Astrocyte (in vitro differentiated cells and primary cell): Measurements from ENCODE around the gene HERPUD1. TPM values are rescaled to one million over a fixed set of nuclear protein-coding genes. Genes with fewer than 3 reads are reported as not detected.
A peak's percentile ranks its signal among the peaks of the same experiment; 100 is the strongest.

Experiments
- DNase-seq: peaks from one replicate; pipeline ENCODE4 v3.0.0-alpha.2; 2010; ENCODE audit warnings: low read depth
- FAIRE-seq: peaks from 2 replicates; lab custom pipeline; 2011; peaks lifted over from hg19 to GRCh38; lab: Jason Lieb, UNC
- H2AFZ ChIP-seq: 2 replicates; pipeline ENCODE4 v1.6.0; 2012; ENCODE audit warnings: low read depth, low read length, inconsistent platforms
- H3K27ac ChIP-seq: 2 replicates; pipeline ENCODE4 v1.5.1; 2011; ENCODE audit warnings: low read depth, low read length, inconsistent platforms
- H3K27me3 ChIP-seq: 2 replicates; pipeline ENCODE4 v1.6.0; 2011; ENCODE audit warnings: low read length, inconsistent platforms; ENCODE audit not compliant: insufficient read depth
- H3K36me3 ChIP-seq: 2 replicates; pipeline ENCODE4 v1.5.1; 2011; ENCODE audit warnings: low read length, inconsistent platforms; ENCODE audit not compliant: insufficient read depth
- H3K4me1 ChIP-seq: 2 replicates; pipeline ENCODE4 v1.5.1; 2011; ENCODE audit warnings: low read length, inconsistent platforms; ENCODE audit not compliant: insufficient read depth
- H3K4me2 ChIP-seq: 2 replicates; pipeline ENCODE4 v1.6.0; 2012; ENCODE audit warnings: low read length, inconsistent platforms
- H3K4me3 ChIP-seq: 2 replicates; pipeline ENCODE4 v1.5.1; 2011; ENCODE audit warnings: low read depth, mild to moderate bottlenecking, low read length, inconsistent platforms; ENCODE audit not compliant: insufficient read depth
- H3K79me2 ChIP-seq: 2 replicates; pipeline ENCODE4 v1.6.0; 2012; ENCODE audit warnings: mild to moderate bottlenecking, low read length, inconsistent platforms; ENCODE audit not compliant: insufficient read depth
- H3K9ac ChIP-seq: 2 replicates; pipeline ENCODE4 v1.6.0; 2012; ENCODE audit warnings: mild to moderate bottlenecking, low read length, inconsistent platforms
- H3K9me3 ChIP-seq: 2 replicates; pipeline ENCODE4 v1.5.1; 2012; ENCODE audit warnings: low read depth, mild to moderate bottlenecking, low read length, inconsistent platforms; ENCODE audit not compliant: insufficient read depth
- H4K20me1 ChIP-seq: 2 replicates; pipeline ENCODE4 v1.6.0; 2012; ENCODE audit warnings: low read length, inconsistent platforms; ENCODE audit not compliant: insufficient read depth
- H3K27ac Mint-ChIP-seq: one replicate; pipeline ENCODE4 v1.8.0; 2021; ENCODE audit warnings: mild to moderate bottlenecking, mixed read lengths; ENCODE audit not compliant: unreplicated experiment
- H3K27me3 Mint-ChIP-seq: one replicate; pipeline ENCODE4 v1.8.0; 2021; ENCODE audit warnings: low read depth, mixed read lengths; ENCODE audit not compliant: unreplicated experiment
- H3K36me3 Mint-ChIP-seq: one replicate; pipeline ENCODE4 v1.8.0; 2021; ENCODE audit warnings: low read depth, mixed read lengths; ENCODE audit not compliant: unreplicated experiment
- H3K4me1 Mint-ChIP-seq: one replicate; pipeline ENCODE4 v1.8.0; 2021; ENCODE audit warnings: low read depth, mixed read lengths; ENCODE audit not compliant: unreplicated experiment
- H3K4me3 Mint-ChIP-seq: one replicate; pipeline ENCODE4 v1.8.0; 2021; ENCODE audit warnings: mild to moderate bottlenecking, moderate library complexity, mixed read lengths; ENCODE audit not compliant: unreplicated experiment
- H3K9me3 Mint-ChIP-seq: one replicate; pipeline ENCODE4 v1.8.0; 2021; ENCODE audit warnings: mild to moderate bottlenecking, mixed read lengths; ENCODE audit not compliant: unreplicated experiment
- CTCF ChIP-seq: IDR thresholded peaks from 2 replicates; pipeline ENCODE4 v1.5.1; 2011; ENCODE audit warnings: low read depth, mild to moderate bottlenecking, inconsistent platforms, low read length, moderate library complexity; ENCODE audit not compliant: insufficient read depth
- EZH2 ChIP-seq: IDR thresholded peaks from 2 replicates; pipeline ENCODE4 v1.6.1; 2012; ENCODE audit warnings: mild to moderate bottlenecking, low read length, inconsistent platforms; ENCODE audit not compliant: insufficient read depth
- total RNA-seq: library from RNA; stranded (reverse); gene quantifications from 2 replicates; pipeline ENCODE4 v1.2.1, GENCODE V29; 2021

Gene HERPUD1
- total RNA-seq, 1 donor from 2014 or later = 234 TPM

GRCh38 chr16:56984639-56985038 is 52.7 kb downstream of the HERPUD1 start:
- H3K4me1 Mint-ChIP-seq = peaks cover 11% of the 10 kb centered on the region
- no peak for DNase-seq
- no peak overlapping the region for H3K4me3 ChIP-seq
- peaks cover under 1% of the 10 kb centered on the region for H3K79me2 ChIP-seq
- H3K27me3 ChIP-seq = peaks cover 4% of the 10 kb centered on the region
- peaks cover 19% of the 10 kb centered on the region for H3K27me3 Mint-ChIP-seq
- H3K36me3 Mint-ChIP-seq = peaks cover 15% of the 10 kb centered on the region
- H3K4me2 ChIP-seq = no peak overlapping the region
- H3K9me3 Mint-ChIP-seq = no peaks in the 10 kb centered on the region
- H3K27ac ChIP-seq = no peak overlapping the region
- no peaks in the 10 kb centered on the region for H3K36me3 ChIP-seq
- H3K4me1 ChIP-seq = peaks cover 22% of the 10 kb centered on the region
- H3K4me3 Mint-ChIP-seq = no peak overlapping the region
- H3K9me3 ChIP-seq = no peaks in the 10 kb centered on the region
- H2AFZ ChIP-seq = no peak overlapping the region
- FAIRE-seq = no peak
- TF ChIP-seq CTCF = no peak
- no peak for TF ChIP-seq EZH2
- H3K27ac Mint-ChIP-seq = no peak overlapping the region
- H4K20me1 ChIP-seq = no peaks in the 10 kb centered on the region
- no peak overlapping the region for H3K9ac ChIP-seq

- peaks cover 4% of the 10 kb centered on the region for H3K27me3 ChIP-seq
- peak overlapping the region; percentile 62 for H3K9ac ChIP-seq
- H3K9me3 ChIP-seq = no peaks in the 10 kb centered on the region
- H3K4me1 Mint-ChIP-seq = peaks cover 16% of the 10 kb centered on the region
- H3K27ac ChIP-seq = peak overlapping the region; percentile 47
- peaks cover 15% of the 10 kb centered on the region for H3K36me3 Mint-ChIP-seq
- H3K27ac Mint-ChIP-seq = no peak overlapping the region
- H4K20me1 ChIP-seq = no peaks in the 10 kb centered on the region
- peaks cover 19% of the 10 kb centered on the region for H3K27me3 Mint-ChIP-seq
- no peaks in the 10 kb centered on the region for H3K36me3 ChIP-seq
- peaks cover 9% of the 10 kb centered on the region for H3K79me2 ChIP-seq
- DNase-seq = peak; percentile 78
- no peak for TF ChIP-seq CTCF
- peaks cover 28% of the 10 kb centered on the region for H3K4me1 ChIP-seq
- H3K4me3 ChIP-seq = no peak overlapping the region
- FAIRE-seq = no peak
- H2AFZ ChIP-seq = peak overlapping the region; percentile 80
- H3K4me3 Mint-ChIP-seq = peak overlapping the region; percentile 20
- no peaks in the 10 kb centered on the region for H3K9me3 Mint-ChIP-seq
- peak overlapping the region; percentile 47 for H3K4me2 ChIP-seq
Observed at GRCh38 chr16:56985288-56985961, 53.5 kb downstream of the HERPUD1 start.

GRCh38 chr16:56985962-56986360 is 54.0 kb downstream of the HERPUD1 start:
- peaks cover 14% of the 10 kb centered on the region for H3K79me2 ChIP-seq
- TF ChIP-seq EZH2 = no peak
- no peak for TF ChIP-seq CTCF
- FAIRE-seq = no peak
- Mint-ChIP-seq H3K27me3 (peaks cover 19% of the 10 kb centered on the region), H3K4me3 (peak overlapping the region; percentile 20), H3K9me3 (no peaks in the 10 kb centered on the region), H3K36me3 (peaks cover 15% of the 10 kb centered on the region), H3K4me1 (peaks cover 20% of the 10 kb centered on the region), H3K27ac (no peak overlapping the region)
- no peaks in the 10 kb centered on the region for H3K9me3 ChIP-seq
- DNase-seq = no peak
- H3K4me3 ChIP-seq = no peak overlapping the region
- peak overlapping the region; percentile 80 for H2AFZ ChIP-seq
- H3K36me3 ChIP-seq = no peaks in the 10 kb centered on the region
- no peak overlapping the region for H3K4me2 ChIP-seq
- H3K27ac ChIP-seq = peak overlapping the region; percentile 17
- H3K4me1 ChIP-seq = peaks cover 31% of the 10 kb centered on the region
- peak overlapping the region; percentile 62 for H3K9ac ChIP-seq
- H4K20me1 ChIP-seq = no peaks in the 10 kb centered on the region
- H3K27me3 ChIP-seq = peaks cover 4% of the 10 kb centered on the region
